MM.1S (cell line): ENCODE data around the gene SDHB.

Source experiments
- CTCF ChIP-seq: fragments of 300-600 bp; sonication (generic); IDR thresholded peaks from 2 replicates; pipeline ENCODE4 v1.5.1; 2016; ENCODE audit warnings: antibody characterized with exemption, low read length, mixed read lengths
- EZH2 ChIP-seq: fragments of 300-600 bp; sonication (generic); optimal IDR thresholded peaks from 2 replicates; pipeline ENCODE3; 2017; ENCODE audit warnings: low read depth, mild to moderate bottlenecking, antibody characterized with exemption, low read length, mixed read lengths
- EZH2phosphoT487 ChIP-seq: fragments of 300-600 bp; sonication (generic); IDR thresholded peaks from 2 replicates; pipeline ENCODE4 v1.6.1; 2018; ENCODE audit warnings: antibody characterized with exemption, low read length

GRCh38 chr1:17017435-17017834 lies 36.4 kb downstream of the SDHB start:
- TF ChIP-seq CTCF (no peak), EZH2 (no peak), EZH2phosphoT487 (no peak)
